HL-60 (cell line): ENCODE measurements around the gene DNAJB4.

Experiments
- DNase-seq, 2 experiments: peaks; one replicate each; pipeline ENCODE4 v3.0.0-alpha.2; 2010 to 2020; ENCODE audit warnings: low read depth in 1 of 2, low spot score in 1 of 2
- H3K27ac ChIP-seq: fragments of 250-450 bp; sonication (Bioruptor Pico); replicated peaks from 2 replicates; pipeline ENCODE4 v1.5.1; 2020; ENCODE audit warnings: mild to moderate bottlenecking, moderate library complexity
- H3K27me3 ChIP-seq: fragments of 250-450 bp; sonication (Bioruptor Pico); 2 replicates; pipeline ENCODE4 v1.5.1; 2021; ENCODE audit warnings: mild to moderate bottlenecking, moderate library complexity; ENCODE audit not compliant: insufficient read depth, poor library complexity, severe bottlenecking
- H3K4me3 ChIP-seq: replicated peaks from 2 replicates; pipeline ENCODE4 v1.5.1; 2011; ENCODE audit warnings: mild to moderate bottlenecking, control low read depth, low read length; ENCODE audit not compliant: insufficient read depth
- CTCF ChIP-seq: IDR thresholded peaks from one replicate; pipeline ENCODE4 v1.5.1; 2011; ENCODE audit warnings: low read length, control low read depth, inconsistent platforms; ENCODE audit not compliant: insufficient read depth
- GABPA ChIP-seq: IDR thresholded peaks from 2 replicates; pipeline ENCODE4 v1.6.1; 2012; ENCODE audit warnings: low read depth
- POLR2AphosphoS5 ChIP-seq: IDR thresholded peaks from 2 replicates; pipeline ENCODE4 v1.6.1; 2012; ENCODE audit warnings: low read depth
- REST ChIP-seq: IDR thresholded peaks from 2 replicates; pipeline ENCODE4 v1.6.1; 2012; ENCODE audit warnings: low read depth; ENCODE audit not compliant: insufficient replicate concordance
- SPI1 ChIP-seq: IDR thresholded peaks from 2 replicates; pipeline ENCODE4 v1.6.1; 2012; ENCODE audit warnings: low read depth, mild to moderate bottlenecking, borderline replicate concordance

DNAJB4 gene

GRCh38 chr1:78047631-78048030 lies 42.9 kb downstream of the DNAJB4 start:
- TF ChIP-seq POLR2AphosphoS5 (no peak), REST (no peak), GABPA (no peak), SPI1 (no peak), CTCF (no peak)
- H3K27me3 ChIP-seq: peaks cover 31% of the 10 kb centered on the region
- H3K27ac ChIP-seq: no peak overlapping the region
- no peak for DNase-seq
- no peak overlapping the region for H3K4me3 ChIP-seq

GRCh38 chr1:78048446-78048845 lies 43.7 kb downstream of the DNAJB4 start:
- no peak overlapping the region for H3K4me3 ChIP-seq
- DNase-seq: no peak
- peaks cover 31% of the 10 kb centered on the region for H3K27me3 ChIP-seq
- TF ChIP-seq POLR2AphosphoS5 (no peak), CTCF (no peak), REST (no peak), GABPA (no peak), SPI1 (no peak)
- no peak overlapping the region for H3K27ac ChIP-seq

GRCh38 chr1:78049396-78049795 lies 44.7 kb downstream of the DNAJB4 start:
- Histone ChIP-seq H3K4me3 (no peak overlapping the region), H3K27ac (no peak overlapping the region), H3K27me3 (peaks cover 31% of the 10 kb centered on the region)
- TF ChIP-seq REST (no peak), CTCF (no peak), SPI1 (no peak), GABPA (no peak), POLR2AphosphoS5 (no peak)
- DNase-seq: no peak
